Gastroesophageal sphincter (tissue), 3 donors: Measurements from ENCODE around the gene HAUS3.

Source experiments
- CTCF ChIP-seq, 4 experiments: fragments of 200-600 bp in 2 of 4; fragments of 450-650 bp in 2 of 4; sonication (generic) in 1 of 4; IDR thresholded peaks; one replicate each; pipeline ENCODE4 v1.5.1; 2017 to 2019; ENCODE audit warnings: antibody characterized with exemption in 4 of 4, mild to moderate bottlenecking in 2 of 4, moderate library complexity in 2 of 4
- EP300 ChIP-seq: sonication (generic); formaldehyde crosslinking; IDR thresholded peaks from one replicate; pipeline ENCODE4 v1.6.1; 2017; ENCODE audit warnings: antibody characterized with exemption, mild to moderate bottlenecking
- POLR2A ChIP-seq, 2 donors: fragments of 450-650 bp; IDR thresholded peaks; one replicate each; pipeline ENCODE4 v1.6.1; 2017; ENCODE audit warnings: antibody characterized with exemption in 2 of 2, mild to moderate bottlenecking in 2 of 2, moderate library complexity in 1 of 2
- POLR2AphosphoS5 ChIP-seq: sonication (generic); formaldehyde crosslinking; IDR thresholded peaks from one replicate; pipeline ENCODE4 v1.6.1; 2017; ENCODE audit warnings: antibody characterized with exemption

- TF ChIP-seq CTCF (IDR thresholded peaks at IDR 0.05) (no peak), POLR2A (IDR thresholded peaks at IDR 0.05) (no peak), POLR2AphosphoS5 (no peak), EP300 (no peak)
These were observed 49.2 kb upstream of the HAUS3 start for GRCh38 chr4:2290974-2291704.
